Breast epithelium (tissue), 3 donors: ENCODE measurements around the gene ABR.

ENCODE experiments used
- CTCF ChIP-seq, 3 donors: fragments of 450-650 bp; IDR thresholded peaks; one replicate each; pipeline ENCODE4 v1.5.1; 2016 to 2017; ENCODE audit warnings: antibody characterized with exemption in 3 of 3, mild to moderate bottlenecking in 3 of 3, moderate library complexity in 3 of 3
- POLR2A ChIP-seq: fragments of 450-650 bp; IDR thresholded peaks from one replicate; pipeline ENCODE4 v1.6.1; 2016; ENCODE audit warnings: antibody characterized with exemption, mild to moderate bottlenecking, moderate library complexity
- POLR2AphosphoS5 ChIP-seq, 3 donors: sonication (generic); formaldehyde crosslinking; IDR thresholded peaks; one replicate each; pipeline ENCODE4 v1.6.1; 2017; ENCODE audit warnings: antibody characterized with exemption in 3 of 3

- TF ChIP-seq CTCF (IDR thresholded peaks at IDR 0.05) (no peak), POLR2AphosphoS5 (IDR thresholded peaks at IDR 0.05) (no peak), POLR2A (no peak)
These were observed 145.1 kb downstream of the ABR start for GRCh38 chr17:1034652-1035210.
